ENCODE data around the gene FOXJ3. TPM values are rescaled to one million over a fixed set of nuclear protein-coding genes. Genes with fewer than 3 reads are reported as not detected.
A peak's percentile ranks its signal among the peaks of the same experiment; 100 is the strongest.

Gene FOXJ3
- total and polyA plus RNA-seq, 4 donors, result 5.3 to 16.8 (median 12.4) TPM

DNA sequence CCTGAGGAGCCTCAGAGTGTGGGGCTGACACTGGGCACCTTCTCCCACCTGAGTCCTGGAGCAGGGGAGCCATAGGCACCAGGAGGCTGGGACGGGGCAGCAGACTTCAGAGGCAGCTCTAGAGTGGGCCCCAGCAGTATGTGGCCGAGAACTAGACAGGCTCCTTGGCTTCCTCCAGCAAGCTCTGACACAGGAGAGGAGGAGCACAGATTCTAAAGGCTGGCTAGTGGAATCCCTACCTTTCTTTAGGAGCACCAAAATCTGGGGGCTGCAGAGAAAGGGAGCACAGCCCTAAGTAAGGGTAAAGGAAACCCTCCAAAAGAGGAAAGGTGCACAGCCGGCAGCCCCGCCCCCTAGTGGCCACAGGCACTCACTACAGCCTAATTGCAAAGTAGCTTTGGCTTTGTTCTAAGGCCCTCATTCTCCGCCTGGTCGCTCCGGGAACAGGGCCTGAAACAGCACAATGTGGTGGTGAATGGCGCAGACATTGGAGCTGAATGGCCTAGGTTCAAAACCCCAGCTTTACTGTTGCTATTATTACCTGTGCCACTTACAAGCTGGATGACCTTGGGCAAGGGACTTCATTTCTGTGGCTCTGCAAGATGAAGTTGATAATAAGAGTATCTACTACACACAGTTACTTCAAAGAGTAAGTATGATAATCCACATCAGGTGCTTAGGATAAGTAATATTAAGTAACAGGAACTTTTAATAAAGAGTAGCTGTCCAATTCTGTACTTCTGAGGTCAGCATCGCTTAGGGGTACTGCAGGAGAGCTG is 161.7 kb downstream of the FOXJ3 start:
- Histone ChIP-seq H3K4me1 (ENCODE audit: control insufficient read depth in 4 of 4, insufficient read depth in 4 of 4, low read length in 3 of 4) (peaks cover 11 to 17% (median 13%) of the 10 kb centered on the region in 4 donors), H3K4me3 (ENCODE audit: low read depth in 1 of 3, low read length in 3 of 3) (no peak overlapping the region), H3K9me3 (ENCODE audit: control insufficient read depth in 4 of 4, low read length in 3 of 4) (no peaks in the 10 kb centered on the region), H3K27ac (ENCODE audit: low read depth in 1 of 2, low read length in 2 of 2) (peak overlapping the region in 1 of 2 donors; percentile 55), H3K27me3 (ENCODE audit: control insufficient read depth in 4 of 4, insufficient read depth in 4 of 4, low read length in 3 of 4) (no peaks in the 10 kb centered on the region), H3K36me3 (ENCODE audit: control insufficient read depth in 4 of 4, insufficient read depth in 3 of 4, low read depth in 1 of 4, low read length in 3 of 4) (no peaks in the 10 kb centered on the region), H3K9ac (ENCODE audit: low read depth in 1 of 2, low read length in 2 of 2) (no peak overlapping the region)
- WGBS, result 34% methylated on average over 9 of the region's 9 CpGs
- TF ChIP-seq RAD21 (IDR thresholded peaks at IDR 0.05) (peak; percentile 79 to 89), JUND (IDR thresholded peaks at IDR 0.05) (no peak)
- TF ChIP-seq, protein P1, sequence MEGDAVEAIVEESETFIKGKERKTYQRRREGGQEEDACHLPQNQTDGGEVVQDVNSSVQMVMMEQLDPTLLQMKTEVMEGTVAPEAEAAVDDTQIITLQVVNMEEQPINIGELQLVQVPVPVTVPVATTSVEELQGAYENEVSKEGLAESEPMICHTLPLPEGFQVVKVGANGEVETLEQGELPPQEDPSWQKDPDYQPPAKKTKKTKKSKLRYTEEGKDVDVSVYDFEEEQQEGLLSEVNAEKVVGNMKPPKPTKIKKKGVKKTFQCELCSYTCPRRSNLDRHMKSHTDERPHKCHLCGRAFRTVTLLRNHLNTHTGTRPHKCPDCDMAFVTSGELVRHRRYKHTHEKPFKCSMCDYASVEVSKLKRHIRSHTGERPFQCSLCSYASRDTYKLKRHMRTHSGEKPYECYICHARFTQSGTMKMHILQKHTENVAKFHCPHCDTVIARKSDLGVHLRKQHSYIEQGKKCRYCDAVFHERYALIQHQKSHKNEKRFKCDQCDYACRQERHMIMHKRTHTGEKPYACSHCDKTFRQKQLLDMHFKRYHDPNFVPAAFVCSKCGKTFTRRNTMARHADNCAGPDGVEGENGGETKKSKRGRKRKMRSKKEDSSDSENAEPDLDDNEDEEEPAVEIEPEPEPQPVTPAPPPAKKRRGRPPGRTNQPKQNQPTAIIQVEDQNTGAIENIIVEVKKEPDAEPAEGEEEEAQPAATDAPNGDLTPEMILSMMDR (IDR thresholded peaks at IDR 0.05; ENCODE audit: low read depth, low read length, missing input control), result peak; percentile 89
- DNase-seq (ENCODE audit: low spot score), result peak; percentile 75

DNA sequence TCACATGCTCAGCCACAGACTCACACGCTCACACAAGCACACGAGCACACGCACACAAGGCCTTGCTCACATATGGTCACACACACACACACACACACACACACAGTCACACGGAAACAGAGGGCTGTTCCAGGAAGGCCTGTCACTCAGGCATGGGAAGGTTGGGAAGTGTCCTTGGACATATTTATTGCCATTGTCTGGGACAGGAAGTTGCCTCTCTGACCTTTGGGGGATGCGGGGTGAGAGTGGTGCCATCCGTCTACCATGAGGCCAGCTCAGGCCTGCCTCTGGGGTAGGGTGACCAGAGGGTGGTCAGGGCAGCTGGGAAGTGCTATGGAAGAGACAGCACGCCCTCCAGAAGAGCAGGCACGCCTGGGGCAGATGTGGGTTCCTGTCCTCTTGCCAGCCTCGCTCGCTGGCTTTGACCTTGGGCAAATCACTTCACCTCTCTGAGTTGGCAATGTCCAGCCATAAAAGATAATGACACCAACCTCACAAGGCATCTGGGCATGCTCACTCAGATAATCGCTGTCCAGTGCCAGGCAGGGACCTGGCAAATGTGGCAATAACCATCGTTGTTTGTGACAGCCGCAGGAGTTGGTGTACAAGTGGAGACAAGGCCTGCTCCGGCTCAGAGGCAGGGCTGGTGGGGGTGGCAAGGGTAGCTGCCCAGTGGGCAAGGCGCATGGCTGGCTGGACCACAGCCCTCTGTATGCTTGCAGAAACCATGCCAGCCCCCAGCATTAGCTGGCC is 162.5 kb downstream of the FOXJ3 start:
- Histone ChIP-seq H3K27ac (ENCODE audit: low read depth in 1 of 2, low read length in 2 of 2) (peak overlapping the region in 1 of 2 donors; percentile 55), H3K36me3 (ENCODE audit: control insufficient read depth in 4 of 4, insufficient read depth in 3 of 4, low read depth in 1 of 4, low read length in 3 of 4) (no peaks in the 10 kb centered on the region), H3K4me3 (ENCODE audit: low read depth in 1 of 3, low read length in 3 of 3) (no peak overlapping the region), H3K27me3 (ENCODE audit: control insufficient read depth in 4 of 4, insufficient read depth in 4 of 4, low read length in 3 of 4) (no peaks in the 10 kb centered on the region), H3K4me1 (ENCODE audit: control insufficient read depth in 4 of 4, insufficient read depth in 4 of 4, low read length in 3 of 4) (peaks cover 11 to 17% (median 13%) of the 10 kb centered on the region in 4 donors), H3K9me3 (ENCODE audit: control insufficient read depth in 4 of 4, low read length in 3 of 4) (no peaks in the 10 kb centered on the region), H3K9ac (ENCODE audit: low read depth in 1 of 2, low read length in 2 of 2) (no peak overlapping the region)
- WGBS, result 43% methylated on average over 15 of the region's 15 CpGs
- TF ChIP-seq, protein P2, sequence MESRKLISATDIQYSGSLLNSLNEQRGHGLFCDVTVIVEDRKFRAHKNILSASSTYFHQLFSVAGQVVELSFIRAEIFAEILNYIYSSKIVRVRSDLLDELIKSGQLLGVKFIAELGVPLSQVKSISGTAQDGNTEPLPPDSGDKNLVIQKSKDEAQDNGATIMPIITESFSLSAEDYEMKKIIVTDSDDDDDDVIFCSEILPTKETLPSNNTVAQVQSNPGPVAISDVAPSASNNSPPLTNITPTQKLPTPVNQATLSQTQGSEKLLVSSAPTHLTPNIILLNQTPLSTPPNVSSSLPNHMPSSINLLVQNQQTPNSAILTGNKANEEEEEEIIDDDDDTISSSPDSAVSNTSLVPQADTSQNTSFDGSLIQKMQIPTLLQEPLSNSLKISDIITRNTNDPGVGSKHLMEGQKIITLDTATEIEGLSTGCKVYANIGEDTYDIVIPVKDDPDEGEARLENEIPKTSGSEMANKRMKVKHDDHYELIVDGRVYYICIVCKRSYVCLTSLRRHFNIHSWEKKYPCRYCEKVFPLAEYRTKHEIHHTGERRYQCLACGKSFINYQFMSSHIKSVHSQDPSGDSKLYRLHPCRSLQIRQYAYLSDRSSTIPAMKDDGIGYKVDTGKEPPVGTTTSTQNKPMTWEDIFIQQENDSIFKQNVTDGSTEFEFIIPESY (IDR thresholded peaks at IDR 0.05), result no peak
- TF ChIP-seq JUND (IDR thresholded peaks at IDR 0.05) (no peak), RAD21 (IDR thresholded peaks at IDR 0.05) (no peak), RXRA (IDR thresholded peaks at IDR 0.05) (peak; percentile 32 to 59), EGR1 (IDR thresholded peaks at IDR 0.05; ENCODE audit: low read depth in 2 of 2) (no peak), NR2F2 (IDR thresholded peaks at IDR 0.05) (peak; percentile 97), FOXA2 (IDR thresholded peaks at IDR 0.05) (no peak), YY1 (IDR thresholded peaks at IDR 0.05) (no peak), TAF1 (conservative IDR thresholded peaks at IDR 0.05) (no peak), HNF4G (IDR thresholded peaks at IDR 0.05) (no peak), FOXA1 (IDR thresholded peaks at IDR 0.05) (no peak), SP1 (IDR thresholded peaks at IDR 0.05) (peak; percentile 33), HNF4A (conservative IDR thresholded peaks at IDR 0.05) (peak in 1 of 2 donors; percentile 30), GABPA (IDR thresholded peaks at IDR 0.05 in 1 of 2, conservative IDR thresholded peaks at IDR 0.05 in 1 of 2) (no peak)
- TF ChIP-seq, protein P3, sequence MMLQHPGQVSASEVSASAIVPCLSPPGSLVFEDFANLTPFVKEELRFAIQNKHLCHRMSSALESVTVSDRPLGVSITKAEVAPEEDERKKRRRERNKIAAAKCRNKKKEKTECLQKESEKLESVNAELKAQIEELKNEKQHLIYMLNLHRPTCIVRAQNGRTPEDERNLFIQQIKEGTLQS (IDR thresholded peaks at IDR 0.05), result no peak
- TF ChIP-seq, protein P4, sequence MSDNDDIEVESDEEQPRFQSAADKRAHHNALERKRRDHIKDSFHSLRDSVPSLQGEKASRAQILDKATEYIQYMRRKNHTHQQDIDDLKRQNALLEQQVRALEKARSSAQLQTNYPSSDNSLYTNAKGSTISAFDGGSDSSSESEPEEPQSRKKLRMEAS (IDR thresholded peaks at IDR 0.05), result no peak
- TF ChIP-seq, protein P1 (IDR thresholded peaks at IDR 0.05; ENCODE audit: low read depth, low read length, missing input control), result no peak
- TF ChIP-seq, protein P5, sequence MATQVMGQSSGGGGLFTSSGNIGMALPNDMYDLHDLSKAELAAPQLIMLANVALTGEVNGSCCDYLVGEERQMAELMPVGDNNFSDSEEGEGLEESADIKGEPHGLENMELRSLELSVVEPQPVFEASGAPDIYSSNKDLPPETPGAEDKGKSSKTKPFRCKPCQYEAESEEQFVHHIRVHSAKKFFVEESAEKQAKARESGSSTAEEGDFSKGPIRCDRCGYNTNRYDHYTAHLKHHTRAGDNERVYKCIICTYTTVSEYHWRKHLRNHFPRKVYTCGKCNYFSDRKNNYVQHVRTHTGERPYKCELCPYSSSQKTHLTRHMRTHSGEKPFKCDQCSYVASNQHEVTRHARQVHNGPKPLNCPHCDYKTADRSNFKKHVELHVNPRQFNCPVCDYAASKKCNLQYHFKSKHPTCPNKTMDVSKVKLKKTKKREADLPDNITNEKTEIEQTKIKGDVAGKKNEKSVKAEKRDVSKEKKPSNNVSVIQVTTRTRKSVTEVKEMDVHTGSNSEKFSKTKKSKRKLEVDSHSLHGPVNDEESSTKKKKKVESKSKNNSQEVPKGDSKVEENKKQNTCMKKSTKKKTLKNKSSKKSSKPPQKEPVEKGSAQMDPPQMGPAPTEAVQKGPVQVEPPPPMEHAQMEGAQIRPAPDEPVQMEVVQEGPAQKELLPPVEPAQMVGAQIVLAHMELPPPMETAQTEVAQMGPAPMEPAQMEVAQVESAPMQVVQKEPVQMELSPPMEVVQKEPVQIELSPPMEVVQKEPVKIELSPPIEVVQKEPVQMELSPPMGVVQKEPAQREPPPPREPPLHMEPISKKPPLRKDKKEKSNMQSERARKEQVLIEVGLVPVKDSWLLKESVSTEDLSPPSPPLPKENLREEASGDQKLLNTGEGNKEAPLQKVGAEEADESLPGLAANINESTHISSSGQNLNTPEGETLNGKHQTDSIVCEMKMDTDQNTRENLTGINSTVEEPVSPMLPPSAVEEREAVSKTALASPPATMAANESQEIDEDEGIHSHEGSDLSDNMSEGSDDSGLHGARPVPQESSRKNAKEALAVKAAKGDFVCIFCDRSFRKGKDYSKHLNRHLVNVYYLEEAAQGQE (IDR thresholded peaks at IDR 0.05), result peak; percentile 50
- DNase-seq (ENCODE audit: low spot score), result no peak
